Caki2 (cell line): Measurements from ENCODE around the gene REPS2. TPM values are rescaled to one million over a fixed set of nuclear protein-coding genes. Genes with fewer than 3 reads are reported as not detected.
A peak's percentile ranks its signal among the peaks of the same experiment; 100 is the strongest.

Source experiments
- DNase-seq: peaks from one replicate; pipeline ENCODE4 v3.0.0-alpha.2; 2015; ENCODE audit warnings: low read depth
- in situ Hi-C: cut with HindIII; loops from 2 replicates; pipeline ENCODE4 v1.10.0; 2016; ENCODE audit warnings: low sequenced_read_pairs, low pct_unique_long_range_greater_than_20kb, mixed read lengths
- total RNA-seq: library from RNA; depleted of rRNA; stranded (reverse); fragments of >200 nt; shearing (Covaris generic); gene quantifications from 2 replicates; pipeline ENCODE4 v1.2.3, GENCODE V29; 2014; ENCODE audit warnings: low replicate concordance; rRNA removed

The REPS2 gene
- total RNA-seq, 1 experiment from 2014 or later, result 0.17 TPM

DNA sequence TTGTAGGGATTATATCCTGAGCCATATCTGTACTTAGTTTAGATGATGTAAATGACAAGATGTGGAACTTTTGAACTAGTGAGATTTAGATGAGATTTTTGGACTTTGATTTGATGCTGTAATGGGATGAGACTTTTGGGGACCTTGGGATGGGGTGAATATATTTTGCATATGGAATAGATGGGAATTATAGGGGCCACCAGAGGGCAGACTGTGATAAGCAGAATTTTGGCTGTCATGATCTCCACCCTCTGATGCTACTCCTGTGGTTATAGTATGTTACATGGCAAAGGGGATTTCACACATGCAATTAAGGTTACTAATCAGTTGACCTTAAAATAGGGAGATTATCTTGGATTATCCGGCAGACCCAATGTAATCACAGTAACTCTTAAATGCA is 214.5 kb downstream of the REPS2 start:
- in situ Hi-C loops, result no loop called here

DNA sequence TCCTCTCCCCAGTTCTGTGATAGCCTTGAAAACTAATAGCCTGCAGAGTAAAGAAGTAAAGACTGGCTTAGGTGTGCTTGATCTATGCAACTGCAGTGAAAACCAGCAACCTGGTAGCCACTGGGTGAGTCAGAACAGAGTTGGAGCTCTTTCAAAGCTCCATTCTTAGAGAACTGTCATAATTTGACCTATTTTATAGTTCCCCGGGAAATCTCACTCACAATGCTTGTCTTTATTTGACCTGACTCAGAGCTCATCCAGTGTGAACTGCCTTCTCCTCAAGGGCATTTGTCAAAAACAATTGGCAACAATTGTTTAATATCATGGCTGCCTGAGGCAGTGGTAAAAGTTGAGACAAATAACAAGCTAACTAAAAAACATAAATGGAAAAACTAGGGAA is 215.5 kb downstream of the REPS2 start:
- in situ Hi-C loops, result no loop called here
- DNase-seq, result no peak

More for the DNA sequence above, 214.5 kb downstream of the REPS2 start:
- DNase-seq, result no peak

DNA sequence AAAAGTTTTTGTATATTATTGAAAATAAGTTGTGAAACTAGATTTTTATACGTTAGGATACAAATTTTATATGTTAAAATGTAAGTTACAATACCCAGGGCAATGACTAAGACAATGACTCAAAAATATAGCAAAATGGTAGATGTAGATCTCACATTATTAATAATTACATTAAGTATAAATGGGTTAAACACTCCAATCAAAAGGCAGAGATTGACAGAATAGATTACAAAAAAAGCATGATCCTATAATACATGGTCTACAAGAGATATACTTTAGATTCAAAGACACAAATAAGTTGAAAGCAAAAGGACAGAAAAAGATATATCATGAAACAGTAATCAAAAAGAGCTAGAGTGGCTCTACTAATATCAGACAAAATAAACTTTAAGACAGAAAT is 217.6 kb downstream of the REPS2 start:
- DNase-seq, result no peak
- in situ Hi-C loops, result no loop called here

DNA sequence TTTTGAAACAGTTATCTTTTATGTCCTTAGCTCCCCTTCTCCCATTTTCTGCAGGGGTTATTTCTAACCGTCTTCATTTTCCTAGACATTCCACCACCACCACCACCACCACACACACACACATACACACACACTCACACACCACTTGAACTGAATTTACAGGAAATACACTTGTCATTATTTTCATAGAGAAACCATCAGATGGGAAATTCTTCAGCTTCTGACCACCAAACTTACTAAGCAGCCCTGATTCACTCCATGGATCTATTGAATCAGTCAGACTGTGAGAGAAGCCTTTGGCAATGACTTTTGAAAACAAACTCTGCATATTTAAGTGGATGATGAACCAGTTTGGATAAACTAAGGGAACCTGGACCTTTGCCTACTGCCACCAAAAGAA is 218.5 kb downstream of the REPS2 start:
- in situ Hi-C loops, result no loop called here
- no peak for DNase-seq

DNA sequence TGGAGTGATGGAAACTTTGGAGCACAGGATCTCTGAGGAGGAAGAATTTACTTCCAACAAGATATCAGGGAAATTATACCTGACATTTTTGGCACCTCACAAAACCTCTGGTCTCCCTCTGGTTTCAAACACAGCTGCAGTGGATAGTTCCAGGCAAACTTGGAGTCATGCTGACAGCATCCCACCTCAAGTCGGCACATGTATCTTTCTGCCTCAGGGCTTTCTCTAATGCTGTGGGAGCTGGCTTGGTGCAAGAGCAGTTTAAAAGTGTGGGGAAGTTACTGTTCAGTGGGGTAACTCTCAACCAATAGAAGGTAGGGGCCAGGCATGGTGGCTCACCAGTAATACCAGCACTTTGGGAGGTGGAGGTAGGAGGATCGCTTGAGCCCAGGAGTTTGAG is 221.5 kb downstream of the REPS2 start:
- in situ Hi-C loops, result no loop called here
- DNase-seq, result no peak

DNA sequence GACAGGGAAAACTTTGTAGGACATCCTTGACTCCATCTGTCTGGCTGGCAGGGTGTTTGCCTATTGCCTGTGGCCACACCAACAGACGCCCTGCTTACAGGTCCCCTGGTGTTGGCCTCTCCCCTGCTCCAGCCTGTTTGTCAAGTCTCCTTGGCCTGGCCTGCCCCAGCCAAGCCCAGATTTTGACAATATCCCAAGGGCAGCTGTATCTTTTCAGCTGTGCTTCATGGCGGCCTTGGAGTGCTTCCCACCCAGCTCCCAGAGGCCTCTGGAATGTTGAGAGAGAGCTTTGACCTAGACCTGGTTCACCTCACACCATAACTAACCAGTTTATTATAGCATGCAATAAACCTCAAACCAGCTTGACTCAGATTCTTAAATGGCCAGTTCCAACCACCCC is 224.5 kb downstream of the REPS2 start:
- in situ Hi-C loops, result no loop called here
- DNase-seq, result no peak

DNA sequence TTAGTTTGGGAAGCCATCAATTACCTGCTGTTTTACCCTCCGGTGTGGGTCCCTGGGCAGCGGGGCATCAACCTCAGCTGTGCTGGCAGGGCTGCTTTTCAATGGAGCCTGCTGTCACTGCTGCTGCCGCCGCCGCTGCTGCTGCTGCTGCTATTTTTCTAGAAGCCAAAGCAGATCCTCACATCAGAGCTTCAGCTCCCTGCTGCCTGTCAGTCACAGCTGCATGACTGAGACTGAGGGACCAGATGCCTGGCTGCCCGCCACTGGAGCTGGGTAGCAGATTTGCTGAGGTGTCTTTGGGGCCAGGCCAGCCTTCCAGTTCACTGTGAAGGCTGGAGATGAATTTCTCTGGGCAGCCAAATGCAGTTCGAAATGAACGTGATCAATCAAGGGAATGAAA is 228.2 kb downstream of the REPS2 start:
- in situ Hi-C loops, result no loop called here
- DNase-seq, result no peak

DNA sequence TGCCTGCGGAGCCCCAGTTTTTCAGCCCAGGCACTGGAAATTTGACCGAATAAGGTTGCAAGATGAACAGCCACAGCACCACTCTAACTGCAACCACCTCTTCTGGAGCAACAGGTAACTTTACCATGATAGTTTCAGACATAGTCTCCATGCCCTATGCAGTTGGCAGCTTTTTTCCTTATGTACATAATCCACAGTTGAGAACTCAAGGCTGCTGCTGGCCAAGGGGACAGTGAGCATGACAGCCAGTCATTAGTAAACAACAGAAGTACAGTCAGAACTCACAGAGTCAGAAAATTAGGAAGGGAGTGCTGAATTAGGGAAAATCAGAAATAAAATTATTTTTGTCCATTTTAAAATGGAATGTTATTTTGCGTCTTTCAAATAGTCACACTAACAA is 235.9 kb downstream of the REPS2 start:
- in situ Hi-C loops, result no loop called here
- no peak for DNase-seq

DNA sequence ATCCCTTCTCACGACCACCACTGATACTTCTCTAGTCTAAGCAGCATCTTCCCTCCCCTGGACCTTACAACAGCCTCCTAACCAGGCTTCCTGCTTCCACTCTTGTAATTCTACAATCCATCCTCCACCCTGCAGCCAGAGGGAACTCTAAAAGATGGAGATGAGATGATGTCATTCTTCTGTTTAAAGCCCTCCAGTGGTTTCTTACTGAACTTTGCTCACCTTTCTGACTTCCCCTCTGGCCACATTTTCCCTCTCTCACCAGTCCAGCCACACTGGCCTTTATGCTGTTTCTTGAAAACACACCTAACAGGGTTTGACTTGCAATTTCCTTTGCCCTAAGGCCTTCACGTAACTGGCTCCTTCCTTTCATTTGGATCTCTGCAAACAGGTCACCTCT is 237.1 kb downstream of the REPS2 start:
- no peak for DNase-seq

DNA sequence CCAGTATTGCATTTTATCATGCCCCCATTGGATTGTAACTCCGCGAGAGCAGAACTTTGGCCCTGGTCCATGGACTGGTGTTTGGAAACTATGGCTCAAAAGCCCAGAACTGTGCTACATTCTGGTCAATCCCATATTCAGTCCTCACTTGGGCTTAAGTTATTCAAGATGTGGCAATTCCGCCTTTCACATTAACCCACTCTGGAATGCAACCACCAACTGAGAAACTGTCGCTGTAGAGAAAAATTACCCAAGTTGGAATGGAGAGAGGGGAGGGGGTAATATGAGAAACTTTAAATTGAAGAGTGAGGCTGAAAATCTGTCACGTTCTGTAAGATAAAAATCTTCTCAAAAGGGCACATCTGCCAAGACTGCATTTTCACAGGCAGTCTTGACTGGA is 239.0 kb downstream of the REPS2 start:
- no peak for DNase-seq
- in situ Hi-C loops, result no loop called here

More for the DNA sequence above, 237.1 kb downstream of the REPS2 start:
- in situ Hi-C loops, result no loop called here

DNA sequence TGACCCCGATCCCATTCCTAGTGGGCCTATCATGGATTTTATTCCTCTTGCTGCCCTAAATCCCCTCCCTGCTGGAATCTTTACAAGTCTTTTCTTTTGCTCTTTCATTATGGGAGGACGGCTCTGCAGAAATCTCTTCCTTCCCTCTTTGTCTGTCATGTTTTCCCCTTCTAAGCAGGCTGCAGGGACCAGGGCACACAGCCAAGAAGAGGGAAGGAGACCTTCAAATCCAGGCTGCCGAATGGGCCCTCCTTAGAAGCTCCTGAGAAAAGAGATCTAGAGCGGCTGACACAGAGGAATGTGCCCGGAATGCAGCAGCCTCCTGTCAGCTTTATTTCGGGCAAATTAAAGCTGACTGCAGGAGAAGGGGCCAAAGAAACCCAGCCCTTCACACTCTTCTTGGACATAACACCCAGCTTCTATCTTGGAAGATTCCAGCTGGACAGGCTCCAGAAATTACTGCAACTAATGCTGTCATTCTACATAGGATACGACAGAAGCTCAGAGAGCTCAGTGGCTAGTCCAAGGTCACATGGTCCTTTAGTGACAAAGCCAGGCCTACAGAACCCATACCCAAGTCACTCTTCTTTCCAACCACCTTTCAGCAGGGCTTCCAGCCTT is 240.8 kb downstream of the REPS2 start:
- in situ Hi-C loops, result no loop called here
- DNase-seq, result no peak

DNA sequence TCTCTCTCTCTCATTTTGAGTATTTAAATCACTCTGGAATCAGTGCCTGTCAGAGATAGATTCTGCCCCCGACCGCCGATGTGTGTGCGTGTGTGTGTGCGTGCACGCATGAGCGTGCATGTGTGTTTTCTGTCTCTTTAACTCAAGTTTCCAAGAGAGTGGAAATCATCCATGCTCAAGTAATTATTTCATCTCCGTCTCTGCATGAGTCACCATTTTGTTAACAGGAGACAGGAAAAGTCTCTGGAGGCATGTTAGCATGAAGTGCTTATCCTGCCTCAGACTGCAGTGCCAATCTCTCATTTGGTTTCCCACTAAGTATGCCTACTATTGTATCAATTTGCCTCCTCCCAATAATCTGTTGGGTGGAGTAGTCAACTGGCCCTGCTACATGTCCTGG is 245.6 kb downstream of the REPS2 start:
- in situ Hi-C loops, result no loop called here
- peak; percentile 1 for DNase-seq

Other genes with a start within 250 kb of the REPS2 start
- gene CTPS2, start 234.0 kb upstream of the REPS2 start, total RNA-seq, result 20.0 and 40.9 TPM in 2 replicates
- 54.8 and 56.8 TPM in 2 replicates for gene SYAP1, start 227.0 kb upstream of the REPS2 start, total RNA-seq
- gene TXLNG, start 160.2 kb upstream of the REPS2 start, total RNA-seq, result 7.1 and 9.6 TPM in 2 replicates
- gene RBBP7, start 76.3 kb upstream of the REPS2 start, total RNA-seq, result 85.5 and 124 TPM in 2 replicates